ENCODE measurements around the gene PDE4D. TPM values are rescaled to one million over a fixed set of nuclear protein-coding genes. Genes with fewer than 3 reads are reported as not detected.

The PDE4D gene
- total RNA-seq, 1 donor from 2014 or later = 34.5 TPM

DNA sequence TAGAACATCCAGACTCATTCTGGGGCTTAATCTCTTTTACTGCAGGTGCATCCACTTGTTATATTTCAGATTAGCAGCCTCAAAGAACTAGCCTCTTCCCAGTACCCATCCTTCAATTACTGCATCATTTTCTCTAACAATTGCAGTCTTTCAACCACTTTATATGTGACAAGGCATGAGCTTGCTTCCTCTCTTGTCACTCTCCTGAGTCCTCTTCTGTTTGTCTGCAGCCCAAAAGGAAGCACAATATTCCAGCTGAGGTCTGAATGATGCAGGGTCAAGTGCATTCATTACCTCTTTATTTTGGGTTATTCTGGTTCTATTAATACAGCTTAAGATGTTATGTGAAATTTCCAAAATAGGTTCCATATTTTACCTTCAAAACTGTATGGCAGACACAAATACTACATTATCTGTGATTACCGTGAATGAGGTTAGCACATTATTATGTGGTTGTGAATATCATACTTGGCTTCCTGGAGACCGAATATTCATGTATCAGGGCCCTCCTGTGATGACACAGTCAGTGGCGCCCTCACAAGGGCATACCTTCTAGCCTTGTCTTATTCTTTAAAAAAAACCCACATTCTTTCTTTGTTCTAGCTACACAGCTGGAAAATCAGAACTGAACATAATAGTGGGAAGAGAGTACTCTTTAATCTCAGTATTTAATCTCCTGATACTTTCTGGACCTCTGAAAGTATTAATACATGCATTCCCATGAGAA is 323.8 kb downstream of the PDE4D start:
- no peaks in the 10 kb centered on the region for H3K4me1 ChIP-seq
- intact Hi-C loops (cut with micrococcal nuclease) = no loop called here
- DNase-seq = no peak
- H3K4me3 ChIP-seq = no peak overlapping the region
- no peaks in the 10 kb centered on the region for H3K9me3 ChIP-seq (replicated peaks)
- H3K36me3 ChIP-seq = no peaks in the 10 kb centered on the region
- H3K27ac ChIP-seq (replicated peaks) = no peak overlapping the region
- no peaks in the 10 kb centered on the region for H3K27me3 ChIP-seq (ENCODE audit: low read depth)
- TF ChIP-seq, protein P1, sequence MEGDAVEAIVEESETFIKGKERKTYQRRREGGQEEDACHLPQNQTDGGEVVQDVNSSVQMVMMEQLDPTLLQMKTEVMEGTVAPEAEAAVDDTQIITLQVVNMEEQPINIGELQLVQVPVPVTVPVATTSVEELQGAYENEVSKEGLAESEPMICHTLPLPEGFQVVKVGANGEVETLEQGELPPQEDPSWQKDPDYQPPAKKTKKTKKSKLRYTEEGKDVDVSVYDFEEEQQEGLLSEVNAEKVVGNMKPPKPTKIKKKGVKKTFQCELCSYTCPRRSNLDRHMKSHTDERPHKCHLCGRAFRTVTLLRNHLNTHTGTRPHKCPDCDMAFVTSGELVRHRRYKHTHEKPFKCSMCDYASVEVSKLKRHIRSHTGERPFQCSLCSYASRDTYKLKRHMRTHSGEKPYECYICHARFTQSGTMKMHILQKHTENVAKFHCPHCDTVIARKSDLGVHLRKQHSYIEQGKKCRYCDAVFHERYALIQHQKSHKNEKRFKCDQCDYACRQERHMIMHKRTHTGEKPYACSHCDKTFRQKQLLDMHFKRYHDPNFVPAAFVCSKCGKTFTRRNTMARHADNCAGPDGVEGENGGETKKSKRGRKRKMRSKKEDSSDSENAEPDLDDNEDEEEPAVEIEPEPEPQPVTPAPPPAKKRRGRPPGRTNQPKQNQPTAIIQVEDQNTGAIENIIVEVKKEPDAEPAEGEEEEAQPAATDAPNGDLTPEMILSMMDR (IDR thresholded peaks at IDR 0.05; ENCODE audit: borderline replicate concordance) = no peak

DNA sequence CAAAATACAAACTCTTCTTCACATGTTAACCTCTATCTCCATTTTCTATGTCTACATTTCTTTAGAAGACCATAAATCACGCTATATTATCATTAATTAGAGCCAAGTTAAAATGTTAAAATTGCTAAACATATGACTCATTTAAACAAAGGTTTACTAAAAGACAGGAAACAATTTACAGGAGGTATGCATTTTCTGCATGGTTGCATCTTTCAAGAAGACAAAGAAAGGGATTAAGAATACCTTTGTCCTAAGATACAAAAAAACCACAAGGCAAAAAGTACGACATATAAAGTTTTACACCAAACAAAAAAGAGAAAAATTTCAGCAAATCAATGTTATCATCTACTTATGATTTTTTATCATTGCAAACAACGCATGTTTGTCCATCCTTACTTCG is 324.4 kb downstream of the PDE4D start:
- Histone ChIP-seq H3K36me3 (no peaks in the 10 kb centered on the region), H3K9me3 (replicated peaks) (no peaks in the 10 kb centered on the region), H3K27me3 (ENCODE audit: low read depth) (no peaks in the 10 kb centered on the region), H3K4me1 (no peaks in the 10 kb centered on the region), H3K27ac (replicated peaks) (no peak overlapping the region), H3K4me3 (no peak overlapping the region)
- intact Hi-C loops (cut with micrococcal nuclease) = no loop called here
- no peak for DNase-seq
- TF ChIP-seq, protein P1 (IDR thresholded peaks at IDR 0.05; ENCODE audit: borderline replicate concordance) = no peak

DNA sequence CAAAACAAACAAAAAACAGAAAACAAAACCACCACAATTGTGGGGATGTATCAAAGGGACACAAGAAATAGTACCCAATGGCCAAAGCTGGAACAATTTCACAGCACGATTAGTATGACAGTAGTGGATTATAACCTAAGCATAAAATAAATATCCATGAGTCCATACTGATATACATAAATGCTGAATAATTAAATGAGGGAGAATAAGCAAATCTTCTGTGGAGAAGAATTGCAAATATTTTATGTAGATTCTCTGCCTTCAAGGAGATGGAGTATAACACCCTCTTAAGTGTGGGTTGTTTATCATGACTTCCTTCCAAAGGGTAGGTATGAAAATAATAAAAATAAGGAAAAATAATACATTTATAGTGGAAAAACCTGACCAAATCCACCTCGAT is 325.4 kb downstream of the PDE4D start:
- H3K27ac ChIP-seq (replicated peaks) = no peak overlapping the region
- intact Hi-C loops (cut with micrococcal nuclease) = no loop called here
- no peak overlapping the region for H3K4me3 ChIP-seq
- DNase-seq = no peak
- H3K27me3 ChIP-seq (ENCODE audit: low read depth) = no peaks in the 10 kb centered on the region
- H3K36me3 ChIP-seq = no peaks in the 10 kb centered on the region
- TF ChIP-seq, protein P1 (IDR thresholded peaks at IDR 0.05; ENCODE audit: borderline replicate concordance) = no peak
- H3K9me3 ChIP-seq (replicated peaks) = no peaks in the 10 kb centered on the region
- peaks cover 1% of the 10 kb centered on the region for H3K4me1 ChIP-seq

DNA sequence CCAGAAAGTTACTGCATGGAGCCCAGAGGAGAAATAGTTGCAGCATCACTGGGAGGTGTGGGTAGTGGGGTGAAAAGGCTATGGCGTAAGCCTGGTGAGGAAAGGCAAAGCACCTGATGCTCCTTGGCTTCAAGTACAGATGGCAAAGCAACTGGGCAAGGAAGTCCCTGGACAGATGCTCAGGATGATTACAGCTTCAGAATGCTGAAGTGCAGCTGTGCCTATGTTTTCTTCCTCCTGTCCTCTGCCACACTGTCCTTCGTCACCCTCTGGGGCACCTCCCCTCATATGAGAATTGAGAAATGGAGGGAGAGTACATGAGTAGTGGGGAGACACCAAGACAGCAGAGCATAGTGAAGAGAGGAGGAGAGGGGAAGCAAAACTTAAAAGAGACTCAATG is 328.0 kb downstream of the PDE4D start:
- TF ChIP-seq, protein P1 (IDR thresholded peaks at IDR 0.05; ENCODE audit: borderline replicate concordance) = no peak
- no peak for DNase-seq
- Histone ChIP-seq H3K4me3 (no peak overlapping the region), H3K9me3 (replicated peaks) (no peaks in the 10 kb centered on the region), H3K27me3 (ENCODE audit: low read depth) (no peaks in the 10 kb centered on the region), H3K27ac (replicated peaks) (no peak overlapping the region), H3K36me3 (no peaks in the 10 kb centered on the region), H3K4me1 (peaks cover 8% of the 10 kb centered on the region)
- intact Hi-C loops (cut with micrococcal nuclease) = no loop called here

DNA sequence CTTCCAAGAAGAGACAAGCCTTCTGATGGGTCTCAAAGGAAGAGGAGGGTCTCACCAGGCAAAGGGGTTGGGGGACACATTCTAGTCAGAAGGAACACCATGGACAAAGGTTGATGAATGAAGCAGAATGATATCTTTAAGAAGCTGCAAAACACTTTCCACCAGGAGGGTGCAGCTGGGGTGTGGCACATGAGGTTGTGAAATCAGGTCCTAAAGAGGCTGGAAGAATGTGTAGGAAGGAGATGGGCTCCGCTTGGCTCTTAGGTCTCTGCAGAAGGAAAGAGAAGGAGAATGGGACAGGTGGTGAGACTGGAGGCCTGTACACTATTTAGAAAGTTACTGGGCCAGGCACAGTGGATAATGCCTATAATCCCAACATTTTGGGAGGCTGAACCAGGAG is 328.6 kb downstream of the PDE4D start:
- H3K9me3 ChIP-seq (replicated peaks) = no peaks in the 10 kb centered on the region
- H3K4me3 ChIP-seq = no peak overlapping the region
- TF ChIP-seq, protein P1 (IDR thresholded peaks at IDR 0.05; ENCODE audit: borderline replicate concordance) = no peak
- H3K27me3 ChIP-seq (ENCODE audit: low read depth) = no peaks in the 10 kb centered on the region
- DNase-seq = no peak
- peaks cover 8% of the 10 kb centered on the region for H3K4me1 ChIP-seq
- intact Hi-C loops (cut with micrococcal nuclease) = no loop called here
- H3K36me3 ChIP-seq = no peaks in the 10 kb centered on the region
- no peak overlapping the region for H3K27ac ChIP-seq (replicated peaks)

All from left ventricle myocardium inferior (tissue), 1 donor.